Measurements from ENCODE around the gene FOXK2.

DNA sequence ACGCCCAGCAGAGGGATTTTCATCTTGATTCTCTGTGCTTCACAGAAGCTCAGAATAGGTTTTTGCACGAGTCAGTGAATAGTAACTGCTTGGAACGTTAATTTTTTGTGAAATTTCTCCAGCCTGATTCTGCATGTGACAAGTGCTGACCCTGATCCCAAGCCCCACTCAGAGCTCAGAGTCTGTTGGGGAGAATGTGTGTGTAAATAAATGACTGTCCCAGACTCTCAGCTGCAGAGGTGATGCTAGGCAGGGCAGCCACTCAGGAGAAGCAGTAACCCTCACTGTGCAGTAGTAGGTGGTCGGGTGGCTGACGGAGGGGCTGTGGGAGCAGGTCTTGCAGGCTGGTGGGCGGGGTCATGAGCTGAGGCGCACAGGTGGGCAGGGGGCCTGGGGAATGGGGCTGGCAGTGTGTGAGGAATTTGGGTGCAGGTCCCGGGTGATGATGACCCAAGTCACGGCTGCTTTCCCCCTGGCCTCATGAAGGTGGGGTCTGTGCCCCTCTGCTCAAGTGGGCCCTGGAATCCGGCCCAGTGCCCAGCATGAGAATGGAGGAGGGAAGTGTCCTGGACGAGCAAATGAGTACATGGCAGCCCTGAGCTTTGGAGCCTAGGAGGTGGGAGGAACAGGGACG is 16.3 kb upstream of the FOXK2 start:
- TF ChIP-seq, protein P1, sequence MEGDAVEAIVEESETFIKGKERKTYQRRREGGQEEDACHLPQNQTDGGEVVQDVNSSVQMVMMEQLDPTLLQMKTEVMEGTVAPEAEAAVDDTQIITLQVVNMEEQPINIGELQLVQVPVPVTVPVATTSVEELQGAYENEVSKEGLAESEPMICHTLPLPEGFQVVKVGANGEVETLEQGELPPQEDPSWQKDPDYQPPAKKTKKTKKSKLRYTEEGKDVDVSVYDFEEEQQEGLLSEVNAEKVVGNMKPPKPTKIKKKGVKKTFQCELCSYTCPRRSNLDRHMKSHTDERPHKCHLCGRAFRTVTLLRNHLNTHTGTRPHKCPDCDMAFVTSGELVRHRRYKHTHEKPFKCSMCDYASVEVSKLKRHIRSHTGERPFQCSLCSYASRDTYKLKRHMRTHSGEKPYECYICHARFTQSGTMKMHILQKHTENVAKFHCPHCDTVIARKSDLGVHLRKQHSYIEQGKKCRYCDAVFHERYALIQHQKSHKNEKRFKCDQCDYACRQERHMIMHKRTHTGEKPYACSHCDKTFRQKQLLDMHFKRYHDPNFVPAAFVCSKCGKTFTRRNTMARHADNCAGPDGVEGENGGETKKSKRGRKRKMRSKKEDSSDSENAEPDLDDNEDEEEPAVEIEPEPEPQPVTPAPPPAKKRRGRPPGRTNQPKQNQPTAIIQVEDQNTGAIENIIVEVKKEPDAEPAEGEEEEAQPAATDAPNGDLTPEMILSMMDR (IDR thresholded peaks at IDR 0.05) = no peak
- TF ChIP-seq EZH2 (IDR thresholded peaks at IDR 0.05; ENCODE audit: borderline replicate concordance, insufficient read depth, low read depth, low read length, poor library complexity, severe bottlenecking) = no peak

Data from B cell (primary cell).